ENCODE measurements around the gene SGSM1.

DNA sequence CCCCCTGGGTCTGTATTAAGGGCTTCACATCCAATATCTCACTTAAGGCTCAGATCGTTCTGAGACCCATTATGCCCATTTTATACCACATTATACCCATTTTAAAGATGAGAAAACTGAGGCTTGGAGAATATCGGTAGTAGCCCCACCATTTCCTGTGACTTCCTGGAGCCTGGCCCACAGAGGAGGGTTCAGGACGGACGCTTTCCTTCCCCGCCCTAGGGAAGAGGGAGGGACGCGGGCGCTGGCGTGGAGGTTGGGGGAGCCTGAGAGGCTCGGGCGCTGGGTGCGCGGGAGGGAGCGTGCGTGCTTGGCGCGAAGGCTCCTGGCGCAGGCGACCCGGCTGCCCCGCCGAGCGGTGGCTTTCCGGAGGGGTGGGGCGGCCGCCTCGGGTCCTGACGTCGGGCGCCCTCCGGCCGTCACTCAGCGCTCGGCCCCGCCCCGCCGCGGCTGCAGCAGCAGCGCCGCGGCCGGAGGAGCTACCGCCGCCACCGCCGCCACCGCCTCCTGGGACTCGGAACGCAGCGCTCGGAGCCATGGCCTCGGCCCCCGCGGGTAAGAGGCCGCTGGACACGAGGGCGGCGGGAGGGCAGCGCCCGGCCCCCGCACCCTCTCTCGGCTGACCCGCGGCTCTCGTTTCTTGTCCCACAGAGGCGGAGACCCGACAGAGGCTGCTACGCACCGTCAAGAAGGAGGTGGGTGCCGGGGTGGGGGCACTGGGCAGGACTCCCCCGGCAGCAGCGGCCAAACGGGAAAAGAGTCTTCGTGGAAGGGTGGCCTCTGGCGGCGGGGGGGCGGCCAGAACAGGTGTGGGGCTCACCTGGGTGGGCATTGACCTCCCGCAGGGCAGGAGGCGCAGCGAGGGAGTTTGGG is at the start of gene SGSM1:
- no peak for TF ChIP-seq POLR2A (IDR thresholded peaks at IDR 0.05; ENCODE audit: low read depth)
- TF ChIP-seq, protein P1, sequence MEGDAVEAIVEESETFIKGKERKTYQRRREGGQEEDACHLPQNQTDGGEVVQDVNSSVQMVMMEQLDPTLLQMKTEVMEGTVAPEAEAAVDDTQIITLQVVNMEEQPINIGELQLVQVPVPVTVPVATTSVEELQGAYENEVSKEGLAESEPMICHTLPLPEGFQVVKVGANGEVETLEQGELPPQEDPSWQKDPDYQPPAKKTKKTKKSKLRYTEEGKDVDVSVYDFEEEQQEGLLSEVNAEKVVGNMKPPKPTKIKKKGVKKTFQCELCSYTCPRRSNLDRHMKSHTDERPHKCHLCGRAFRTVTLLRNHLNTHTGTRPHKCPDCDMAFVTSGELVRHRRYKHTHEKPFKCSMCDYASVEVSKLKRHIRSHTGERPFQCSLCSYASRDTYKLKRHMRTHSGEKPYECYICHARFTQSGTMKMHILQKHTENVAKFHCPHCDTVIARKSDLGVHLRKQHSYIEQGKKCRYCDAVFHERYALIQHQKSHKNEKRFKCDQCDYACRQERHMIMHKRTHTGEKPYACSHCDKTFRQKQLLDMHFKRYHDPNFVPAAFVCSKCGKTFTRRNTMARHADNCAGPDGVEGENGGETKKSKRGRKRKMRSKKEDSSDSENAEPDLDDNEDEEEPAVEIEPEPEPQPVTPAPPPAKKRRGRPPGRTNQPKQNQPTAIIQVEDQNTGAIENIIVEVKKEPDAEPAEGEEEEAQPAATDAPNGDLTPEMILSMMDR (IDR thresholded peaks at IDR 0.05) = peak in 1 of 3 experiments; percentile 14
- TF ChIP-seq POLR2AphosphoS5 (IDR thresholded peaks at IDR 0.05) = peak in 1 of 2 donors; percentile 63
